Fibroblast of skin of right quadriceps (primary cell): ENCODE measurements around the gene SUSD3.

ENCODE experiments used
- DNase-seq: peaks from one replicate; pipeline ENCODE4 v3.0.0-alpha.2; 2013

The SUSD3 gene

DNA sequence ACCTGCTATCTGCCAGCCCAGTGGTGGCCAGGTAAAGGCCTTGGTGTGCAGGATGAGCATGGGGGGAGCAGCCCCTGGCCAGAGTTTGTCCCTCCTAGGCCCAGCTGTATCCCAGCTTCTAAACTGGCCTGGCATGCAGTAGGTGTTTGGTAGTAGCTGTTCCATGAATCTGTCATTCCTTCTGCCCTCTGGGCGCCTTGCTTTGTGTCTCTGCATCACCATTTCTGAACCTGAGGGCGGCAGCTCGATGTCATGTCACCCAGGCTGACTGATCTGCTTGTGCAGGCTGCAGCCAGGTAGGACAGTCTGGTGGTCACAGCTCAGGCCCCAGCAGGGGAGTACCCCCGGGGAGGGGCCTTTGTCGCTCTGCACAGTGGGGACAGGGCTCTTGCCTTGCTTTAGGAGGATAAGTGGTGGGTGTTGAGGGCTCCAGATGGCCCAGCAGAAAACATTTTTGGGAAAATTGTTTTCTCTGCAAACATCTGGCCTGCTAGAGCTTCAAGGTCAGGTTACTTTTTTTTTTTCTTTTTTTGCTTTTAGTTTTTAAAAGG lies 4.6 kb upstream of the SUSD3 start:
- DNase-seq = no peak

DNA sequence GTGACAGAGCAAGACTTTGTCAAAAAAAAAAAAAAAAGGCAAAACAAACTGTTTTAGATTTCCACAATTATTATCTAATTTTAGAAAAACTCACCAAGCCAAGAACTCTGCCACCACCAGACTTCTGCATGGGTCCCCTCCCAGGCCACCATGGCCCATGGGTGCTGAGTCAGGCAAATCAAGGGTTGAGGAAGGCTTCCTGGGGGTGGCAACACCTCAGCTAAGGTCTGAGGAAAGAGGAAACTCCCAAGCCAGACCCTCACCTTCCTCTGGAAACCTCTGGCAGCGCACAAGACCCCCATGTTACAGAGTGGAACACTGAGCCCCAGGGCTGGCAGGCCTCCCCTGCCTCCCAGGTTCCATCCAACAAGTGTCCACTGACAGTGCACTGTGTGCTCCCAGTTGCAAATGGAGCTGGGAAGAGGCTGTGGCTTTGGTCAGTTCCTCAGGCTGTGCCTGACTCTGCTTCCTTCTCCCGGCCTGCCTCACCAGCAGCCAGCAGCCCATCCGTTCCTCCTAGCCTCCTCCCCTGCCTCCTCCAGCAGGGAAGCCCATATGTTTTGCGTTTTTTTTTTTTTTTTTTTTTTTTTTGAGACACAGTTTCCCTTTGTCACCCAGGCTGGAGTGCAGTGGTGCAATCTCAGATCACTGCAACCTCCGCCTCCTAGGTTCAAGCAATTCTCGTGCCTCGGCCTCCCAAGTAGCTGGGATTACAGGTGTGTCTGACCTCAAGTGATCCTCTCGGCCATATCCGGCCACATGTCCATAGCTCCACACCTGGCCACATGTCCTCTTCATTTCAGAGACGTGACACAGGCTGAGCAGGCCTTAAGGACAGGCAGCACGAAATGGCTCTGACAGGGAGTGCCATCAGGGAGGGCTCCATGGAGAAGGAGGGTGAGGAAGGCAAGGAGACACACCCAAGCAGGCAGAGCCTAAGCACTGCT lies 3.5 kb upstream of the SUSD3 start:
- DNase-seq = no peak

DNA sequence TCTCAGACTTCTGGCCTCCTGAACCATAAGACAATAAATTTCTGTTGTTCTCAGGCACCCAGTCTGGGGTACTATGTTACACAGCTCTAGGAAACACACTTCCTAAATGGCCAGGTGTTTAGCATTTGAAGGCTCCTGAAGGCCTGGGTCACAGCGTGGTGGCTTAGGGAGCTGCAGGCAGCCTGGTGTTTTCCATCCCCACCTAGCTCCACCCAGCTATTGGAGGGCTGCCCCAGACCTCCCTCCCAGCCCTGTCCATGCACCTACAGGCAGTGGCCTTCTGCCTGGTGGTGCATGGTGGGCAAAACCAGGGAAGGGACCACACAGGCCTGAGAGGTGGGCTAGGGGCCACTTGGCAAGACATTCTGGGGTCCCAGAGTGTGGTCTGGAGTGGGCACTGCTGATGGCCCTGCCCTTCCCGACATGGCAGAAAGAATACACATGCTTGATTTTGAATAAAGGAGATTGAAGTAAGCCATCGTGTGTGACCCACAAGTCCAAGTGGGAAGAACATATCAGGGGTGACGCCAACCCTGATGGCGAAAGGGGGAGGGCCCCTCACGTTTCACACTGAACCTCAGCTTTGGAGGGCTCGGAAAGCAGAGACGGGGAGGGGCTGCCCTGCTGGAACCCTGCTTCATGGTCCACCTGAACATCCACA lies 1.3 kb upstream of the SUSD3 start:
- no peak for DNase-seq

DNA sequence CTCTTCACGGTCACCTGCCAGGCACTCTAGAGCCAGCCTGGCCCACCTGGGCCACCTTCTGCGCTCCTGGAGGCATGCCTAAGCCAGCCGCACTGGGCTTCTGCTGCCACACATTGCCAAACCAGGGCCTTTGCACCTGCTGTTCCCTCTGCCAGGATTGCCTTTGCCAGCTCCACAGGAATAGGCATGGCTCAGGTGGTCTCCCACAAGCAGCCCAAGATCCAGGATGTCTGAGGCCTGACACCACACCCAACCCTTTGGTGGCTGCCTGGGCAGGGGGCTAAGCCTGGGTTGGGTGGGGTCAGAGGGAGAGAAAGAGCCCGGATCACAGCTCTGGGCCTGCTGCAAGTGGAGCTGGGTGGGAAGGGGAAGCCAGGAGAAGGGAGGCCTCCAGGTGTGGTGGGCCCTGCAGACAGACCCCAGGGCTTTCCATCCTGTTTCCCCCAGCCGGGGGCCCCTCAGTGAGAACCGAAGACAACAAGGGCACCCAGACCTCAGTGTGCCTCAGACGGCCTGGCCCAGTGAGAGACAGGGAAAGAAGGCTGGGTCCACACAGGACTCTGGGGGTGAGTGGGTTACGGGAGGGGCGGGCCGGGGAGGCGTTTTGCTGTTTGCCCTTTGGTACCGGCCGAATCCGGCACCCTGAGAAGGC lies 672 bp upstream of the SUSD3 start:
- no peak for DNase-seq

DNA sequence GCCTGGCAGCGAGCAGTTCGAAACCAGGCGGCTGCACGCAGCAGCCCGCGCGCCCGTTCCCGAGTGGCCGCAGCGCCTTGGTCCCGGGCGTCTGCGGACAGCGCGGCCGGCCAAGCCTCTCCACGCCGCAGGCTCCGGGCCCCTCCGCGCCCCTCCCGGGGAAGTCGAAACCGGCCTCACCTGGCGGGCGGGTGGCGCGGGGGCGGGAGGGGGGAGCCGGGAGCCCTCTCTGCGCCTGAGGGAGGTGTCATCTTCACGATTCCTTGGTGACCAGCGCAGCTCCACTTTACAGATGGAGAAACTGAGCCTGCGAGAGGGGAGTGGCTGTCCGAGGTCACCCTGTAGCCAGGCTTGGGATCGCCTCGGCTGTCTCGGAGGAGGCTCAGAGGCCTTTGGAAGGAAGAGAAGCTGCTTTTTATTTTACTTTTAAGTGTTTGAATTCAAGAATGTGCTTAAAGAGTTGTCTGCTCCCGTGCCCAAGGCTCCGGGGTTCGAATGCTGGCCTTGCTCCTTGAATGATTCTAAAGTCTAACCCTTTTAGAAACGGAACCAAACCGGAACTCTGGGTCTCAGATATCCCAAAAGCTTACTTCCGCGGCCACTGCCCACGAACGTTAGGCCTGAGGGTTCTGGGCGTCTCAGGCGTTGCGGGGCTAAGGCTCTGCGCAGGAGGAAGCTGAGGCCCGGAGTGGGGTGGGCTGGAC lies 662 bp downstream of the SUSD3 start:
- no peak for DNase-seq

DNA sequence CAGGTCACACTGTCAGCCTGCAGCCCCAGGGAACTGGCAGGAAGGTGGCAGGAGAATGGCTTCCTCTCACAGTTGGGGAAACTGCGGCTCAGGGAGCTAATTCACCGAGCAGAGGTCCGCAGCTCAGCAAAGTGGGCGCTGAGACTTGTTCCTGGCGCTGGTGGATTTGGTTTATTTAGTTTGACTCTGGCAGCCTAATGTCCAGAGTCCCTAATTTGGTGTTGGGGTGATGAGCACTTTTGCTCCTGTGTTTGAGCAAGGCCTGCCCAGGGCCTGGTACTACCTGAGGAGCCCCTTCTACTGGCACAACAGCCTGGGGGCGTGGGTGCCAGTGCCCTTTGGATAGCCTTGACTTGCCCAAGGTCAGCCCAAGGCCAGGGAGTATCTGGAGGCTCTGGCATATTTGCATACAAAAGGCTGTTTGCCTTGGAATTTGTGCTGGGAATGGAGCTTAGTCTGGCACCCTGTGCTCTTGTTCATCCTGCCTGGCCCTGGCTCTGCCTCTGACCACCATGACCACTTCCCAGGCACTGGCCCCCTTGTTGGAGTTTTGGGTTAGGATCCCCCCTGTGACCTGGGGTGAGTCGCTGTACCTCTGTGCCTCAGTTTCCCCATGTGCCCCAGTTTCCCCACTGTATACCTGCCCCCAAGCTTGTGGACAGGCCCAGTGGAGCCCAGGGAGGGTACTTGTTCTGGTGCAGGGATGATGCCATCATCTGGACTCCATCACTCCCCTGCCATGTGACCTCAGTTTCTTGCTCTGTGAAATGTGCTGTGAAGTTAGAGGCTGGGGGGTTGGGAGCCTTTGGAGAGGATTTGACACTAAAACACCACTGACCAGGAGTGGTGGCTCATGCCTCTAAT lies 1.4 kb downstream of the SUSD3 start:
- no peak for DNase-seq

DNA sequence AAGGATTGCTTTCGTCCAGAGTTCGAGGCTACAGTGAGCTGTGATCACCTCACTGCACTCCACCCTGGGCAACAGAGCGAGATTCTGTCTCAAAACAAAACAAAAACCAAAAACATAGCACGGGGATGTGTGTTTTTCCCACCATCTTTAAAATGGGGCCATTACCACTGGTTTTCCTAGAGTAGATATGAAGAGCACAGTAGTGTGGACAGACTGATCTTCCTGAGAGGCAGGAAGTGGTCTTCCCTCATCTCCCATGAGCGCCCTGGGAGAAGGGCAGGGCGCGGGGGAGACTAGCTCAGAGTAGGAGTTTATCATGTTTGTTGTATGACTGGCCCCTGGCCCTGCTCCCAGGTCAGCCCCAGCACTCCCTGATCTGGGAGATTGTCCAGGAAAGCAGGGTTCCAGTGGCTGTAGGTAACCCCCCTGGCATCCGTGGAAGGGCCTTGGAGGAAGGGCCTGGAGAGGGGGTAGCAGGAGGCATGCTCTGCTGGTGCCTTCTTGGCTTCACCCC lies 2.3 kb downstream of the SUSD3 start:
- peak; percentile 64 for DNase-seq

DNA sequence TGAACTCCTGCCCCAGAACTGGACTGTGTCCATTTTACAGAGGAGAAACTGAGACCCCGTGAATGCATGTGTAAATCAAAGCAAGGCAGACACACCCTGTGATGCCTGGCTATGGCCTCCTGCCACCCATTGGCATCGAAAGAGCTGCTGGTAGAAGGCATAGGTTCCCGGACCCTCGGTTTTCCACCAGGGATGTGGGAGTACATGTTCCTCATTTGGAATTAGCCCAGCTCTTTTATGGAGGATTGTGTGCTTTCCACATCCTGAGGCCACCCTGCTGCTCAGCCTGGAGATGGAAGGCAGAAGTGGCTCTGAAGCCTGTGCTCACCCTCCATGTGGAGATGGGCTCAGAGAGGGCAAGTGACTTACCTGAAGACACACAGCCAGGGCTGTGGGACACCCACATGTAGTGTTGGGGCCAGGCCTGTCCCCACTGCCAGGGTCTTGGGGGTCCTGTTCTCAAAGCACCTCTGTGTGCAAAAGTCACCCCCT lies 2.8 kb downstream of the SUSD3 start:
- no peak for DNase-seq

DNA sequence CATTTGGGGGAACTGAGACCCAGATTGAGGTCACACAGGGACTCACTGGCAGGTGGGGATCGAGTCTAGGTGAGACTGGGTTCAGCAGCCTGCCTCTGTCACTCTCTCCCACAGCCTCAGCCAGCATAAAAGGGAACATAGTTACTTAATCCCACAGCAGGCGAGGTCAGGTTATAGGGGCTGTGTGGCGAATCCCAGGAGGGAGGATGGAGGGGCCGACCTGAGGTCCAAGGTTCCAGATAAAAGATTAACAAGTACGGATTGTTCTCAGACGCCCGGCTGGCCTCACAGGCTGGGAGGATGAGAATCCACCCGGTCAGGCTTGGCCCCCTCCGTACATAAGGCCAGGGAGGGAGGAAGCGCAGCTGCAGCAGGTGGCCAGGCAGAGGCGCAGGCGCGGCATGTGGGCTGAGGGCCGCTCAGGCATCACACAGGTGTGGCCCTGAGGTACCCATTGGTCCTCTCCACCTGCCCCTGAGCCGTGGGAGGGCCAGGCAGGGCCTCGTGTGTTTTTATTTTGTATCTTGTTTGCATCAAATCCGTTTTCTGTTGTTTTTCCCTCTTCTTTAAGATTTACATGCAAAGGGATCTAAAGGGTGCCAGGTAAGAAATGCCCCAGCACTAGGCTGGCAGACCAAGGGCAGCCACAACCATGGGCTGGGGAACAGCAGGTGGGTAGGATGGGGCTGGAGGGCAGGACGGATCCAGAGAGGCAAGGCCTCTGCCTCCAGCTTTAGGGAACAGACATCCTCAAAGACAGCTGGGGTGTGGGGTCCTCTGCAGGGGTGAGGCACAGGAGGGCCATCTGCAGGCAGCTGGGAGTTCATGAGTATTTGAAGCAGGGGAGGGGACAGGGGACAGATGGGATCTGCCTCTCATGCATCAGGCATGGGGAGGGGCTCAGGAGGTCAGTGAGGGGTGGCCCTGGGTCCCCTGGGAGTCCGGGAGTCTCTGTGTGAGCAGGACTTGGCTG lies 3.6 kb downstream of the SUSD3 start:
- no peak for DNase-seq

DNA sequence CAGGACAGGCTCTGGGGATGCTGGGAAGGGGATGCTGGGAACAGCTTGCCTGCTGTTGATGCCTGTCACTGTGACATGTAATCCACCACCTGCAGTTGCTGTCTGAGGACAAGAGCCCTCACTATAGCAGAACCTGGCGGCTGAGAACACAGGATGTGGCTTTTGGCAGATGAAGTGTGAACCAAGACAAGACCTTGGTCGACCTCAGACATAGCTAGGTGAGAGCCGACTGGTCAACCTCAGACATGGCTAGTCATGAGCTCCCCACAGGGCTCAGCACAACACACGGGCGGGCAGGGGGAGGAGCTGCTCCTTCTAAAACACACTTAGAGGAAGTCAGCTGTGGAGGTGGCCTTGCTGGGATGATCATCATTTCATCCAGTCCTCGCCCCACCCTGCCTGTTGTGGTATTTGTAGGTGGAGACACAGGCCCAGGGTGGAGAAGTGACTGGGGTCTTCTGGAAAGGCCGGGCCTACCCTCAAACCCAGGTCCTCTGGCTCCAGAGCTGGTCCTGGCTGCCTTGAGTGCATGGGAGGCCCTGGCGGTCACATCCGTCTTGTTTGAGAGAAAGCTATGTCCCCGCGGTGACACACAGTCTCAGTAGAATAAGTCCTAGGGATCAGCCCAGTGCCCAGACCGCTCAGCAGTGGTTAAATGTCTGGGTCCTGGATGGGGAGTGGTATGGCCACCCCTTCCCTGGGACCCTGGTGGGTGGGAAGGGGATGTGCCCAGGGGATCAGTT lies 6.1 kb downstream of the SUSD3 start:
- DNase-seq = no peak

DNA sequence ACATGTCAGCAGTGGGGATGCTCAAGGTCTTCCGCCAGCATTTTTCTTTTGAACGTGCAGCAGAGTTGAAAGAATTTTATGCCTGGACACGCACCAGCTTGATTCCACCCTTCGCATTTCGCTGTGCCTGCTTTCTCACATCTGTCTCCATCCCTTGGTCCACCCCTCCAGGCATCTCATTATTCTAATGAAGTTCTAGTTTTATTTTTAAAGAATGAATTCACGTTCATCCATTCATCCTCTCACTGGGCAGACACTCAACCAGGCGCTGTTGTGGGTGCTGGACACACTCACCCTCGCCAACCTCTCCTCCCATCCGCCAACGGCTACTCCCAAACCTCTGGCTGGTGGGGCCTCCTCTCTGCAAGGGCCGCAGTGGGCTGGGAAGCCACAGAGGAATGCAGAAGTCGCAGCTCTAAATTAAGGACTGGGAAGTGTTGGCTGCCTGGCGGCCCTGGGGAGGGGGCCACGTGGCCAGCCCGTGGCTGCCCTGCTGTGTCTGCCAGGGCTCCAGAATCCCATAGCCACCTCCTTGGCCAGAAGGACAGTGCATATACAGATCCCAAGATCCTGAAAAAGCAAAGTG lies 6.7 kb downstream of the SUSD3 start:
- no peak for DNase-seq

DNA sequence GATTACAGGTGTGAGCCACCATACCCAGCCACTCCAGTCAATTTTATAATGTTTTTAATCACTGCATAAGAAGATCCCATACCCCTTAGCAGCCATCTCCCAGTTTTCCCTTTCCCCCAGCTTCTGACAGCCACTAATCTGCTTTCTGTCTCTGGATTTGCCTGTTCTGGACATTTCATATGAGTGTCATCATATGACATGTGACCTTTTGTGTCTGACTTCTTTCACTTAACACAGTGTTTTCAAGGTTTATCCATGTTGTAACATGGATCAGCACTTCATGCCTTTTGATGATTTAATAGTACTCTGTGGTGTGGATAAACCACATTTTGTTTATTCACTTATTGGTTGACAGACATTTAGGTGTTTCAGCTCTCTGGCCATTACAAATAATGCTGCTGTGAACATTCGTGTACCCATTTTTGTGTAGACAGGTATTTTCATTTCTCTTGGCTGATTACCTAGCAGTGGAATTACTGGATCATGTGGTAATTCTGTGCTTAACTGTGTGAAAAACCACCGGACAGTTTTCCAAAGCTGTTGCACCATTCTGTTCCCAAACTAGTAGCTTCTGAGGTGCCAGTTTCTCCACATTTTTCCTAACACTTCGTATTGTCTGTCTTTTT lies 8.6 kb downstream of the SUSD3 start:
- DNase-seq = no peak

DNA sequence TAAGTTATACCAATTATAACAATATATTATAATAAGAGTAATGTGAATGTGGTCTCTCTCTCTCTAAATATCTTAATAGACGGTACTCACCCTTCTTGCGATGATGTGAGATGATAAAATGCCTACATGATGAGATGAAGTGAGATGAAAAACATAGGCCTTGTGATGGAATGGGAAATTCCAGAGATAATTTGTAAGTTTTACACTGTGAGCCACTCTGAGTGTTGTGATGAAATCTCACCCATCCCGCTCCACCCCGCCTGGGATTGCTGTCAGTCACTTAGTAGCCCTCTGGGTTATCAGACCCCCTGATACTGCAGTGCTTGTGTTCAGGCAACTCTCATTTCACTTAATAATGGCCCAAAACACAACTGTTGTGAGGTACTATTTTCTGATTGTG lies 10.5 kb downstream of the SUSD3 start:
- DNase-seq = no peak

DNA sequence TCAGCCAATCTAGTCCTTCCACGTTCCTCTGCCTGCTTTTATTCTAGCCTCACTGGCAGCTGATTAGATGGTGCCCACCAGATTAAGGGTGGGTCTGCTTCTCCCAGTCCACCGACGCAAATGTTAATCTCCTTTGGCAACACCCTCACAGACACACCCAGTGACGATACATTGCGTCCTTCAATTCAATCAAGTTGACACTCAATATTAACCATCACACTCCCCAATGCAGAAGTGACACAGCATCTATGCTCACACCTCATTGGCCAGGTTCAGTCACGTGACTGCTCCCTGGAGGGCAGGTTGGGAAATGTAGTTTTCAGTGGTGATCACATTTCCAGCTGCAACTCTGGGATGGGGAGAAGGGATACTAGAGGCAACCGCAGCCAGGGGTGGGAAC lies 13.0 kb downstream of the SUSD3 start:
- no peak for DNase-seq

DNA sequence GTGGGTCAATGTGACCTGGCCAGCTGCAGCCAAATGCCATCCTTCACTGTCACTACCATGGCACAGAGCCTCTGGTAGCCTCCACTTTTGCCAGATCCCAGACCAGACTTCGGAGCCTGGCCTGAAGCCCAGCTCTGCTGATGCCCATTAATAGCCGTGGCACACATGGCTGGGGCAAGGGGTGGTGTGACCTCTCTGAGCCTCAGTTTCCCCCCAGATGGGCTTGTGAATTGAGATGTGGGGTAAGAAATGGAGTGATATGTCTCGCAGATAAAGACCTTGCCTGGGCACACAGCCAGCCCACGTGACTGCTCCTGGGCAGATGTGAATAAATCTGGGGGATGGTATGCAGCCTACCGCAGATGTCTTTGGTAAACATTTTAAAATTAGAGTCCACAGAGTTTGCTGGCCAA lies 13.9 kb downstream of the SUSD3 start:
- DNase-seq = no peak

DNA sequence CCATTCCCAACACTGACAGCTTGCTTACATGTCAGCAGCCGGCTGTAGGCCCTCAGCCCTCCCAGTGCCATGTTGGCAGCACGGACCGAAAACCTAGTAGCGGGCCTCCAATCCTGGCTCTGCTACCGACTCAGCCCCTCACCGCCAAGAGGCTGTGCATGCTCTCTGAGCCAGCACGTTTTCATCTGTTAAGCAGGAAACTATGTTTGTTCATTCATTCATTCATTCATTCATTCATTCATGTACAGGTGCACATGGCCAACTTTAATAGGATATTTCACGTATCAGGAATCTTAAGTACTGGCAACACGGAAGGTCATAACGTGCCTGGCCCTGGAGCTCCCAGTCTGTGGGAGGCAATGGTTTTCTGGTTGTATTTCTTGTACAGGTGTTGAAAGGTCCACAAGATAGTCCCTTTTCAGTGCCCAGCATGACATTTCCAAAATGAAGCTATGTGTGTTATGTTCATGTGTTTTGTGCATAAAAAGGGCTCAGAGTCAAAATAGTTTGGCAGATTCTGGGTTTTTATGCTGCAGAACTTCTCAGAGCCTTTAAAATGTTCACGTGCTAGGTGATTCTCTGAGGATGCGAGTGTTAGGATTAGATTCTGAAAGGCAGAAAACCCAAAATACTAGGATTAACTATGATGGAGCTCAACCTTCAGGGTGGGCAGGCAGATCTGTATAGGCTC lies 17.7 kb downstream of the SUSD3 start:
- DNase-seq = no peak

DNA sequence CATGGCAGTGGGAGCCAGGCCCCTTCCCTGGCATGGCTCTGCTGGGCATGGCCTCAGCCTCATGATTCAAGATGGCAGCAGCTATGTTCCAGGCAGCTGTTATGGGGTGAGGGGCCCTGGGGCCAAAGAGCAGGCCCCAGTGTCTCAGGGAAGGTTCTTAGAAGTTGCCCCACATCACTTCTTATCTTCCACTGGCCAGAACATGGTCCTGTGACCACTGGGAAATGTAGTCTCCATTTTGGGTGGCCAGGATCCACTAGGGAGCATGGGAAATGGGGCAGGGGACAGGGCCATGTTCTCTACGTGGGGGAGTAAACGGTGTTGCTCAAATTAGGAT lies 18.3 kb downstream of the SUSD3 start:
- DNase-seq = no peak

DNA sequence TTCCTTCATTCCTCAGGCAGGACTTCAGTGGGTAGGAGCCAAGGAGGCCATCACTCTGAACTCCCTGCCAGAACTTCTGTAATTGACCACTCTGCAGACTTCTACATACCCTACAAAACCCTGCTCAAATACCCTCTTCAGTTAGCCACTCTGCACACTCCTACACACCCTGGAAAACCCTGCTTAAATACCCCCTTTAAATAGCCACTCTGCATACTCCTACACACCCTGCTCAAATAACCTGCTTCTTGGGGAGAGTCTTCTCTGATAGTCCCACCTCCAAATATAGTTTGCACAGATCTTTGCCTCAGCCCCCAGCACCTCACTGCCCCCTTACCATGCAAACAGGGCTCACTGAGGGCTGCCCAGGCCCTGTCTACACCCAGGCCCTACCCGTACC lies 18.9 kb downstream of the SUSD3 start:
- no peak for DNase-seq
